Measurements from ENCODE around the gene SIGLEC1. TPM values are rescaled to one million over a fixed set of nuclear protein-coding genes. Genes with fewer than 3 reads are reported as not detected.

SIGLEC1 gene
- total RNA-seq, 1 experiment from 2014 or later, result not detected

DNA sequence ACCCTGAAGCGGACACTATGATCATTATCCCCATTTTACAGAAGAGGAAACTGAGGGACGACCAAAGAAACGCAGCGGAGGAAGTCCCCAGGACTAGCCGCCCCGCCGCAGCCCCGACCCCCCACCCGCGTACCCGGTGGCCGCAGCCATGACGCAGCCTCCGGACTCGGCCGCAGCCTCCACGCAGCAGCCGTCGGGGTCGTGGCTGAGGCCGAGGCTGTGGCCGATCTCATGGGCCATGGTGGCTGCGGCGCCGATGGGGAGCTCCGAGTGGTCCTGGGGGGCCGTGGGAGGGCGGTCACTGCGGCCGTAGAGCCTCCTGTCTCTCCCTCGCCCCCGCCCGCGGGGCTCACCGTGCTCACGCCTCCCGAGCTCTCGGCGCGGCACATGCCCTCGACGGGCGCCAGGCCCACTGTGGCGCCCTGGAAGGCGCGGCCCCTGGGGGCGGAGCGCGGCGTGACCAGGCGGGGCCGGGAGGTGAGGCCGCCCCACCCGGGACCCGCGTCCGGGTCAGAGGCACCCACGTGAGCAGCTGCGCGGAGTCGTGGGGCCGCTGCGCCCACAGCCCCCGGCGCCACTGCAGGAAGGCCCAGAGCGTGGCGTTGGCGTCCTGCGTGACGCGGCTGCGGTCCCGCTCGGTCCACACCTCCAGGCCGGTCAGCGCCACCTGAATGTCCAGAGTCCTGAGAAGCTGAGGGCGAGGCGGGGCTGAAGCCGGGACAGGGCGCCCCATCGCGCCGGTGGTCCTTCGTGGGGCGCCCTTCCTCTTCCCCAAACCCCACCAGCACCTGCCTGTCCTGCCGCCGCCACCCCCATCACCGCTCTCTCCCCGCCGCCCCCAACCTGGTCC lies 39.0 kb downstream of the SIGLEC1 start:
- no peak overlapping the region for H3K4me2 ChIP-seq

GRCh38 chr20:3672547-3673171 lies 39.7 kb downstream of the SIGLEC1 start:
- intact Hi-C loops (cut with micrococcal nuclease; ENCODE audit: unreplicated experiment), result no loop called here
- no peak overlapping the region for H3K4me3 ChIP-seq
- H3K36me3 ChIP-seq (ENCODE audit: low read depth), result no peaks in the 10 kb centered on the region
- no peaks in the 10 kb centered on the region for H3K4me1 ChIP-seq (replicated peaks; ENCODE audit: insufficient read depth)
- peaks cover 33% of the 10 kb centered on the region for H3K27me3 ChIP-seq (ENCODE audit: insufficient read depth, low read depth)
- no peak overlapping the region for H2AFZ ChIP-seq
- CTCF ChIA-PET, result interaction anchor here (0.6 kb wide), 1 partner anchor 9 kb away, joined by 3 read pairs; the partner anchor contains the start of gene GFRA4
- H3K4me2 ChIP-seq, result no peak overlapping the region
- no peak for TF ChIP-seq EZH2 (IDR thresholded peaks at IDR 0.05; ENCODE audit: low read depth)
- H3K9me3 ChIP-seq (ENCODE audit: insufficient read depth, low read depth), result no peaks in the 10 kb centered on the region
- no peaks in the 10 kb centered on the region for H3K79me2 ChIP-seq (ENCODE audit: low read depth)
- BruUV-seq (replicated peaks), result no TSS peak
- no peaks in the 10 kb centered on the region for H4K20me1 ChIP-seq (ENCODE audit: insufficient read depth)
- DNase-seq, result no peak
- no peaks in the 10 kb centered on the region for H3K9me2 ChIP-seq (ENCODE audit: insufficient read depth)
- no peaks in the 10 kb centered on the region for H3F3A ChIP-seq (ENCODE audit: insufficient read depth, low read depth)
- POLR2A ChIA-PET (ENCODE audit: unreplicated experiment), result no interaction called here
- H3K27ac ChIP-seq, result no peak overlapping the region

More for the DNA sequence above, 39.0 kb downstream of the SIGLEC1 start:
- DNase-seq, result no peak
- ChIA-PET CTCF (interaction anchor here (0.7 kb wide), 1 partner anchor 110 kb away, joined by 3 read pairs; no protein-coding TSS in a partner anchor), POLR2A (ENCODE audit: unreplicated experiment) (no interaction called here)
- Histone ChIP-seq H3K27ac (no peak overlapping the region), H3K9me3 (ENCODE audit: insufficient read depth, low read depth) (no peaks in the 10 kb centered on the region), H3K27me3 (ENCODE audit: insufficient read depth, low read depth) (peaks cover 37% of the 10 kb centered on the region), H3K4me3 (no peak overlapping the region), H3K9me2 (ENCODE audit: insufficient read depth) (no peaks in the 10 kb centered on the region), H4K20me1 (ENCODE audit: insufficient read depth) (no peaks in the 10 kb centered on the region), H2AFZ (no peak overlapping the region), H3K4me1 (replicated peaks; ENCODE audit: insufficient read depth) (no peaks in the 10 kb centered on the region), H3K36me3 (ENCODE audit: low read depth) (no peaks in the 10 kb centered on the region), H3F3A (ENCODE audit: insufficient read depth, low read depth) (no peaks in the 10 kb centered on the region), H3K79me2 (ENCODE audit: low read depth) (no peaks in the 10 kb centered on the region)
- intact Hi-C loops (cut with micrococcal nuclease; ENCODE audit: unreplicated experiment), result no loop called here
- no peak for TF ChIP-seq EZH2 (IDR thresholded peaks at IDR 0.05; ENCODE audit: low read depth)
- TF ChIP-seq CTCF (conservative IDR thresholded peaks at IDR 0.05), result no peak
- no TSS peak for BruUV-seq (replicated peaks)

GRCh38 chr20:3671986-3672546 lies 40.3 kb downstream of the SIGLEC1 start:
- Histone ChIP-seq H3K79me2 (ENCODE audit: low read depth) (no peaks in the 10 kb centered on the region), H3K36me3 (ENCODE audit: low read depth) (no peaks in the 10 kb centered on the region), H3K27me3 (ENCODE audit: insufficient read depth, low read depth) (peaks cover 33% of the 10 kb centered on the region), H2AFZ (no peak overlapping the region), H3K27ac (no peak overlapping the region), H3K9me2 (ENCODE audit: insufficient read depth) (no peaks in the 10 kb centered on the region), H3K9me3 (ENCODE audit: insufficient read depth, low read depth) (no peaks in the 10 kb centered on the region), H4K20me1 (ENCODE audit: insufficient read depth) (no peaks in the 10 kb centered on the region), H3F3A (ENCODE audit: insufficient read depth, low read depth) (no peaks in the 10 kb centered on the region), H3K4me1 (replicated peaks; ENCODE audit: insufficient read depth) (no peaks in the 10 kb centered on the region), H3K4me2 (no peak overlapping the region), H3K4me3 (no peak overlapping the region)
- intact Hi-C loops (cut with micrococcal nuclease; ENCODE audit: unreplicated experiment), result no loop called here
- no TSS peak for BruUV-seq (replicated peaks)
- ChIA-PET CTCF (interaction anchor here (0.5 to 0.6 kb wide), 2 partner anchors 9 to 188 kb away, joined by 3 read pairs; partner anchors contain the start of gene GFRA4), POLR2A (ENCODE audit: unreplicated experiment) (no interaction called here)
- no peak for DNase-seq
- no peak for TF ChIP-seq CTCF (conservative IDR thresholded peaks at IDR 0.05)
- no peak for TF ChIP-seq EZH2 (IDR thresholded peaks at IDR 0.05; ENCODE audit: low read depth)

Data from PC-9 (cell line).